HTR-8/SVneo (cell line): ENCODE data around the gene SOWAHC.
"Not testable (repeated sequence)": the region's sequence is repeated elsewhere in the genome, so short reads cannot be mapped to it uniquely, and the experiment has no call there.

ENCODE experiments used
- DNase-seq: peaks from one replicate; pipeline ENCODE4 v3.0.0; 2011; ENCODE audit warnings: low spot score, mixed read lengths; ENCODE audit not compliant: insufficient read length
- FAIRE-seq: peaks from 2 replicates; lab custom pipeline; 2011; peaks lifted over from hg19 to GRCh38; lab: Jason Lieb, UNC

The SOWAHC gene

GRCh38 chr2:109640000-109640399 lies 25.8 kb downstream of the SOWAHC start:
- FAIRE-seq, DNase-seq: not testable (repeated sequence)

GRCh38 chr2:109644571-109645275 lies 30.6 kb downstream of the SOWAHC start:
- no peak for DNase-seq
- FAIRE-seq: no peak

- FAIRE-seq (no peak), DNase-seq (no peak)
Observed at GRCh38 chr2:109645412-109646184, 31.4 kb downstream of the SOWAHC start.

- DNase-seq (no peak), FAIRE-seq (no peak)
Observed at GRCh38 chr2:109646961-109647360, 32.8 kb downstream of the SOWAHC start.

- no peak for FAIRE-seq
- peak; percentile 17 for DNase-seq
Observed at GRCh38 chr2:109647636-109648035, 33.5 kb downstream of the SOWAHC start.

GRCh38 chr2:109648041-109648527 lies 33.9 kb downstream of the SOWAHC start:
- DNase-seq (no peak), FAIRE-seq (no peak)

GRCh38 chr2:109649736-109650695 lies 35.9 kb downstream of the SOWAHC start:
- DNase-seq (no peak), FAIRE-seq (no peak)

GRCh38 chr2:109654326-109655050 lies 40.3 kb downstream of the SOWAHC start:
- DNase-seq: no peak
- FAIRE-seq: no peak

- DNase-seq: no peak
- no peak for FAIRE-seq
Observed at GRCh38 chr2:109655287-109655686, 41.1 kb downstream of the SOWAHC start.

GRCh38 chr2:109659396-109660045 lies 45.4 kb downstream of the SOWAHC start:
- DNase-seq: no peak

GRCh38 chr2:109660046-109660860 lies 46.1 kb downstream of the SOWAHC start:
- FAIRE-seq (no peak), DNase-seq (no peak)

More at GRCh38 chr2:109659396-109660045, 45.4 kb downstream of the SOWAHC start:
- FAIRE-seq: no peak

- FAIRE-seq: no peak
- no peak for DNase-seq
Observed at GRCh38 chr2:109662889-109663288, 48.7 kb downstream of the SOWAHC start.

GRCh38 chr2:109663721-109664120 lies 49.6 kb downstream of the SOWAHC start:
- no peak for FAIRE-seq
- no peak for DNase-seq

GRCh38 chr2:109666466-109666865 lies 52.3 kb downstream of the SOWAHC start:
- FAIRE-seq (no peak), DNase-seq (no peak)
